Transverse colon (tissue), 4 donors: ENCODE measurements around the gene FGD4.

ENCODE experiments used
- EP300 ChIP-seq: sonication (generic); formaldehyde crosslinking; IDR thresholded peaks from one replicate; pipeline ENCODE4 v1.6.1; 2017; ENCODE audit warnings: antibody characterized with exemption, low read depth
- POLR2A ChIP-seq: fragments of 450-650 bp; IDR thresholded peaks from one replicate; pipeline ENCODE4 v1.6.1; 2016; ENCODE audit warnings: antibody characterized with exemption, mild to moderate bottlenecking, moderate library complexity
- POLR2AphosphoS5 ChIP-seq, 3 donors: sonication (generic); formaldehyde crosslinking; IDR thresholded peaks; one replicate each; pipeline ENCODE4 v1.6.1; 2016; ENCODE audit warnings: antibody characterized with exemption in 3 of 3
- TF ChIP-seq, protein P1 (sequence below), 5 experiments: fragments of 200-600 bp in 3 of 5; fragments of 450-650 bp in 2 of 5; sonication (generic) in 3 of 5; IDR thresholded peaks; 1 replicate in 2 of 5; 2 replicates in 3 of 5; pipeline ENCODE4 v1.5.1; 2016 to 2017; ENCODE audit warnings: antibody characterized with exemption in 5 of 5, inconsistent platforms in 3 of 5, mild to moderate bottlenecking in 2 of 5, moderate library complexity in 1 of 5

DNA sequence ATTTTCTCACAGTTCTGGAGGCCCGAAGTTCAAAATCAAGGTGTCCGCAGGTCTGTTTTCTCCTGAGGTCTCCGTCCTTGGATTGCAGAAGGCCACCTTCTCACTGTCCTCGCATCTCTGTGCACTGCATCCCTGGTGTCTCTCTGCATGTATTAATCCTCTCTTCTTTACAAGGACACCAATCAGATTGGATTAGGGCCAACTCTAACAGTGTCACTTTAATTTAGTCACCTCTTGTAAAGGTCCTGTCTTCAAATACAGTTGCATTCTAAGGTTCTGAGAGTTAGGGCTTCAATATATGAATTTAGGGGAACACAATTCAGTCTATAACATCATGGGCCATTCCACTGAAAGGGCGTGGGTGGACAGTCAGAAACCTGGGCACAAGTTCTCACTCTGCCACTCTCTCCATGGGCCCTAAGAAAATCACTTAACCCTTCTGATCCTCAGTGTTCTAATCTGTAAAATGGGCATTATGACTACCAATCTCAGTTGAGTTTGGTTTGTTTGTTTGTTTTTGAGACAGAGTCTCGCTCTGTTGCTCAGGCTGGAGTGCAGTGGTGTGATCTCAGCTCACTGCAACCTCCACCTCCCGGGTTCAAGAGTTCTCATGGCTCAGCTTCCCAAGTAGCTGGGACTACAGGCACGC lies 41.6 kb upstream of the FGD4 start:
- TF ChIP-seq, protein P1, sequence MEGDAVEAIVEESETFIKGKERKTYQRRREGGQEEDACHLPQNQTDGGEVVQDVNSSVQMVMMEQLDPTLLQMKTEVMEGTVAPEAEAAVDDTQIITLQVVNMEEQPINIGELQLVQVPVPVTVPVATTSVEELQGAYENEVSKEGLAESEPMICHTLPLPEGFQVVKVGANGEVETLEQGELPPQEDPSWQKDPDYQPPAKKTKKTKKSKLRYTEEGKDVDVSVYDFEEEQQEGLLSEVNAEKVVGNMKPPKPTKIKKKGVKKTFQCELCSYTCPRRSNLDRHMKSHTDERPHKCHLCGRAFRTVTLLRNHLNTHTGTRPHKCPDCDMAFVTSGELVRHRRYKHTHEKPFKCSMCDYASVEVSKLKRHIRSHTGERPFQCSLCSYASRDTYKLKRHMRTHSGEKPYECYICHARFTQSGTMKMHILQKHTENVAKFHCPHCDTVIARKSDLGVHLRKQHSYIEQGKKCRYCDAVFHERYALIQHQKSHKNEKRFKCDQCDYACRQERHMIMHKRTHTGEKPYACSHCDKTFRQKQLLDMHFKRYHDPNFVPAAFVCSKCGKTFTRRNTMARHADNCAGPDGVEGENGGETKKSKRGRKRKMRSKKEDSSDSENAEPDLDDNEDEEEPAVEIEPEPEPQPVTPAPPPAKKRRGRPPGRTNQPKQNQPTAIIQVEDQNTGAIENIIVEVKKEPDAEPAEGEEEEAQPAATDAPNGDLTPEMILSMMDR (IDR thresholded peaks at IDR 0.05): no peak
- TF ChIP-seq POLR2A (no peak), POLR2AphosphoS5 (IDR thresholded peaks at IDR 0.05) (no peak), EP300 (no peak)
